Measurements from ENCODE around the gene CTPS2.

Gene CTPS2

GRCh38 chrX:16711893-16712547 lies 449 bp downstream of the CTPS2 start:
- no peak for DNase-seq (ENCODE audit: low spot score)

DNA sequence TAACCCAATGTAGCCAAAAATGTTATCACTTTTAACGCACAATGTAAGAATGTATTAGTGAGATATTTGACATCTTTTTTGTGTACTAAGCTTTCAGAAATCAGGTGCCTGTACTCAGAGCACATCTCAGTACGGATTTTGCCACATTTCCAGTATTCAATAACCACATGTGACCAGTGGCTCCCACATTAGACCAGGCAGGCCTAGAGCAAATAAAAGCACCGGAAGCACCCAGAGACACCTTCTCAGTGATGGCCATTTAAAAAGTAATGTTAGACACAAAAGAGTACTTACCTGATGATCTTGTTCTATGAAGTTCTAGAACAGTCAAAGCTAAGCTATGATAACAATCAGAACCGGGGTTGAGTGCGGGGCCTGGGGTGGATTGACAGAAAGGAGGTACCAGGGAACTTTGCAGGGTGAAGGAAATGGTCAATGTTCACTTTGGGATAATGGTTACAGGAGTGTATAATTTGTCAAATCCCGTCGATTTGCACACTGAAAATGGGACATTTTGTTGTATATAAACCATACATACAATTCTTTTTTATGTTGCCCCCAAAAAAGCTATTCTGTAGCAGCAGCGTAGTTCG lies 1.2 kb downstream of the CTPS2 start:
- DNase-seq (ENCODE audit: low spot score) = no peak

- DNase-seq (ENCODE audit: low spot score) = no peak
Measured at GRCh38 chrX:16708016-16708415, 4.5 kb downstream of the CTPS2 start.

DNA sequence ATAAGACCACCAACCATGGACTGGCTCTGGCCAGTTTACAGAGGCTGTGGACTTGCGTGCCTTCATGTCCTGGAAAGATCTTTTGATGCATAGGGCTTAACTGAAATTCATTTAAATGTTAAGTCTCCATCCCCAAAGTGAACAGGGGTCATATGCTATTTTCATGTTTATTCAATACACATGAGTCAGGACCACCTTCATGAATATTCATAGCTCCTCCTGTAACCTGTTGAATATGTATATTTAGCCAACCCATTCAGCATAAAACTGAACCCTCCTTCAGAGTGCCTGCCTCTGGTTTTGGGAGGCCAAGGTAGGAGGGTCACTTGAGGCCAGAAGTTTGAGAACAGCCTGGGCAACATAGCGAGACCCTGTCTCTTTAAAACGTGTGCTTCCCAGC lies 7.1 kb downstream of the CTPS2 start:
- DNase-seq (ENCODE audit: low spot score) = no peak

DNA sequence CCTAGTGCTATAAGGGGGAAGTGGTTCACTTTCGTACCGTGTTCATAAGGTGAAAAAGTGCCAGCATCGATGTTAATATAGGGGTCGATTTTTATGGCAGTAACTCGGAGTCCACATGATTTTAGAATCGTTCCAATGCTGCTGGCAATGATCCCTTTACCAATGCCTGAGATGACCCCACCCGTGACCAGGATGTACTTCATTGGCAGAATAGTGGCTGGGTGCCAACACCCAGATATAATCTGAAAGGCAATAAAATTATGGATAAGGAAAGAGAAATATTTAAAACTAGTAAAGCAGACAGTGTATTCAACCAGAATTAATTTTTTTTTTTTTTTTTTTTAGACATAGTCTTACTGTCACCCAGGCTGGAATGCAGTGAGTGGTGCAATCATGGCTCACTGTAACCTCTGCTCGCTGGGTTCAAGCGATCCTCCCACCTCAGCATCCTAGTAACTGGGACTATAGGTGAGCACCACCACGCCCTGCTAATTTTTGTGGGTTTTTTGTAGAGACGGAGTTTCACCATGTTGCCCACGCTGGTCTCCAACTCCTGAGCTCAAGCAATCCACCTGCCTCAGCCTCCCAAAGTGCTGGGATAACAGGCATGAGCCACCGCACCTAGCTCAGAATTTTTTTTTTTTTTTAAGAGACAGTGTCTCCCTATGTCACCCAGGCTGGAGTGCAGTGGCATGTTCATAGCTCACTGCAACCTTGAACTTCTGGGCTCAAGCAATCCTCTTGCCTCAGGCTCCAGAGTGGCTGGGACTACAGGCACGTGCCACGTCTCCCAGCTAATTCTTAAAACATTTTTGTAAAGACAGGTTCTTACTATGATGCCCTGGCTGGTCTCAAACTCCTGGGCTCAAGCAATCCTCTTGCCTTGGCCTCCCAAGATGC lies 9.5 kb downstream of the CTPS2 start:
- DNase-seq (ENCODE audit: low spot score) = no peak

- DNase-seq (ENCODE audit: low spot score) = no peak
Measured at GRCh38 chrX:16700734-16701133, 11.7 kb downstream of the CTPS2 start.

- DNase-seq (ENCODE audit: low spot score) = no peak
Measured at GRCh38 chrX:16699389-16699788, 13.1 kb downstream of the CTPS2 start.

GRCh38 chrX:16696956-16697355 lies 15.5 kb downstream of the CTPS2 start:
- no peak for DNase-seq (ENCODE audit: low spot score)

DNA sequence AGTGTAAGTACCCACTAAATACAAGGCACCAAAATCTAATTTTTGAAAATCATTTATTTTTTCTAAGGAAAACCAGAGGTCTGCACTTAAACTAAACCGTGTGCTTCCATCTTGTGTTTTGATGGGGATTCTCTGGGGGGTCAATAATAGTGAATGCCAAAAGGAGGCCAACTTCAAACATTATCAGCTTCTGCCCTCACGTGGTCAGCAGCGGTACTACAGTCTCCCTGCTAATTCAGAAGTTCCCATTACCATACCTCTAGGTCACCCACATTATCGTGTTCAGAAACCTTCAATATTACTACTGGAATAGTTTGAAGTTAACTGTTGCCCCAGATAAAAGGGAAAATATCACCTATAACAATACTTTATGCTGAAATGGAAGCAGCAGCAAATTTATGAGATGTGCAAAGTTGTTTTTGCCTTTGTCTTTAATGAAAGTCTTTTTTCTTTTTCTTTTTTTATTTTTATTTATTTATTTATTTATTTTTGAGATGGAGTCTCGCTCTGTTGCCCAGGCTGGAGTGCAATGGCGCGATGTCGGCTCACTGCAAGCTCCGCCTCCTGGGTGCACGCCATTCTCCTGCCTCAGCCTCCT lies 17.3 kb downstream of the CTPS2 start:
- peak; percentile 48 for DNase-seq (ENCODE audit: low spot score)

- no peak for DNase-seq (ENCODE audit: low spot score)
Measured at GRCh38 chrX:16687514-16687913, 25.0 kb downstream of the CTPS2 start.

GRCh38 chrX:16683007-16683664 lies 29.3 kb downstream of the CTPS2 start:
- DNase-seq (ENCODE audit: low spot score) = no peak

- no peak for DNase-seq (ENCODE audit: low spot score)
Measured at GRCh38 chrX:16678689-16679088, 33.8 kb downstream of the CTPS2 start.

DNA sequence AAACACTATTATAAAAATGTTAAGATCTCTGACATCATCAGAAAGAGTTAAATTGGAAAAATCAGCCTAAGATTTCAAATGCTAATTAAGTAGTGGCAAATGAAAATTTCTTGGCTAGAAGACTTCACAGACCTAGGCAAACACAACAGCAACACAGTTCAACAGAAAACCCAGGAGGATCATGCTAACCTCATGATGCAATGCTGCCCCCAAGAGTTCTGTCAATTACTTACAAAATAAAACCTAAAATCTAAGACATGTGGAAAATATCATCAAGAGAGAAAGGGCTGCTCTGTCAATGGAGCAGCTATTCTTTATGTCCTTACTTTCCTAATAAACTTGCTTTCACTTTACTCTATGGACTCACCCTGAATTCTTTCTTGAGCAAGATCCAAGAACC lies 41.5 kb downstream of the CTPS2 start:
- DNase-seq (ENCODE audit: low spot score) = peak; percentile 75

- peak; percentile 28 for DNase-seq (ENCODE audit: low spot score)
Measured at GRCh38 chrX:16666541-16666940, 45.9 kb downstream of the CTPS2 start.

- DNase-seq (ENCODE audit: low spot score) = no peak
Measured at GRCh38 chrX:16665089-16665488, 47.4 kb downstream of the CTPS2 start.

GRCh38 chrX:16664626-16665025 lies 47.8 kb downstream of the CTPS2 start:
- DNase-seq (ENCODE audit: low spot score) = no peak

GRCh38 chrX:16664074-16664473 lies 48.4 kb downstream of the CTPS2 start:
- DNase-seq (ENCODE audit: low spot score) = no peak

DNA sequence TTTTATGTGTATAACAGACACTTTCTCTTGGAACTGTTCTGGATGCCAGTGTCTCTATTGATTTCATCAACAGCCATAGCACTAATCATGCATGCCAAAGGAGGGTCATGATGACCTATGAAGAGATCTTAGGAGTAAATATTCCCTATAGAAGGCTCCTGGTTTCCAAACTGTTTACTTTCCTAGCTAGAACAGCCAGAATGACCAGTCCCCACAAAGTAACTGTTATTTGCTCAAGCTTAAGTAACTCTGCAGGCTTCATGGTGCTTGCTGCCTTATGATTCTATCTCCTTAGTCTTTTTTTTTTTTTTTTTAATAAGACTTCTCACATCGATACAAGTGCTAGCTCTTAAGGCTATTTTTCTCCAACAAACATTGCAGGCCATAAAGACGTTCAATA lies 50.1 kb downstream of the CTPS2 start:
- DNase-seq (ENCODE audit: low spot score) = no peak

- DNase-seq (ENCODE audit: low spot score) = no peak
Measured at GRCh38 chrX:16661495-16661894, 51.0 kb downstream of the CTPS2 start.

DNA sequence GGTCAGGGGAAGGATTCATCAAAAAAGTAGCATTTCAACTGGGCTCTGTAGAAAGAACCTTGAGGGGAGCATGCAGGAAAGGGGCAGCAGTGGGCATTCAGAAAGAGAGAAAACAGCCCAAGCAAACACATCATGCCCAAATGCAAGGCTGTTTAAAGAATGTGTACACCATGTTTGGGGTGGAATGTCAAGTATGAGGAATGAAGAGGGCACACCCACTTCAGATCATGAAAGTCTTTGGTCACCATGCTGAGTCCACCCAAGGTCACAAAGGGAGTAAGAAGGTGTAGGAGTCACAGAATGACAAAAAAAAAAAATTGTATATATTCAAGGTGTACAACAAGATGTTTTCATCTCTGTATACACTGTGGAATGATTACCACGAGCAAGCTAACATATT lies 53.1 kb downstream of the CTPS2 start:
- DNase-seq (ENCODE audit: low spot score) = no peak

DNA sequence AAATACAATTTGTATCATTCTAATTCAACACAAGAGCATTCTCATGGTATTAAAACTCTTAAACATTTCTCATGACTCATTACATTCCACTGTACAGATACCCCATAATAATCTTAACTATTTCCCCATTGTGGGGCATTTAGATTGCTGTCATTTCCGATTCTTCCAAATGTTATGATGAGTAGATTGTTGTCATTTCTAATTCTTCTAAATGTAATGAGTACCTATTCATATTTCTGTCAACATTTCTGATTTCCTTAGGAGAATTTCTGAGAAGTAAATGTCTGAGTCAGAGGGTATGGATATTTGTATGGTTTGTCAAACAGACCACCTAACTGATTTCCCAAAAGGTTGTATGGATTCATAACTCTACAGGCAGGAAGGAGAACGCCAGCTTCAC lies 54.2 kb downstream of the CTPS2 start:
- no peak for DNase-seq (ENCODE audit: low spot score)

DNA sequence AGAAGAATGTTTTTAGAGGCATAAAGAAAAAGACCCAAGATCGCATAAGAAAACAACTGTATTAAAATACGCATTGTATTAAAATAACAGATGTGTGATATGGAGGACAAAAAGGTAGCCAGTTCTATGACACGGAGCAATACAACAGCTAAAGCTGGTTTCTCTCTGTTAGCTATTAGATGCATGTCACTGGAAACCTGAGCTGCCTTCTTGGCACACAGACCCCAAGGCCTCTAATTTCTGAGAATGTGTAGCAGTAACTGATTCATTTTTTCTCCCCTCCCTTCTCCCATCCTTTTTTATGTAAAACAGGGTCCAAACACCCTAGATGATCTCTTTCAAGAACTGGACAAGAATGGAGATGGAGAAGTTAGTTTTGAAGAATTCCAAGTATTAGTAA lies 58.4 kb downstream of the CTPS2 start:
- DNase-seq (ENCODE audit: low spot score) = no peak

Measured in Ammon's horn (tissue), 1 donor.